Naive thymus-derived CD8-positive, alpha-beta T cell (primary cell): Measurements from ENCODE around the gene FOXC2. TPM values are rescaled to one million over a fixed set of nuclear protein-coding genes. Genes with fewer than 3 reads are reported as not detected.

Source experiments
- ATAC-seq, 2 donors: fragments of 150-1000 bp; cut with Tn5 transposase in 1 of 2; sonication (Bioruptor Pico), chemical (Tn5 transposase) in 1 of 2; 1 replicate in 1 of 2; 2 replicates in 1 of 2; pipeline ENCODE4 v1.10.0; 2021; ENCODE audit warnings: mild to moderate bottlenecking in 2 of 2, moderate library complexity in 2 of 2
- POLR2A ChIA-PET: fragments of 350-600 bp; sonication (Branson Sonifier 250); formaldehyde crosslinking; loops from one replicate; lab custom pipeline; 2021; ENCODE audit warnings: antibody characterized with exemption; lab: Charles Lee
- DNase-seq, 10 donors: peaks; one replicate each; pipeline versions ENCODE4 v3.0.0 to v3.0.0-alpha.2; 2020 to 2022
- H3K27ac Mint-ChIP-seq, 10 donors: one replicate each; pipeline ENCODE4 v1.8.0; 2020 to 2022; ENCODE audit warnings: mild to moderate bottlenecking in 10 of 10, mixed read lengths in 10 of 10, moderate library complexity in 4 of 10, inconsistent platforms in 1 of 10
- H3K27me3 Mint-ChIP-seq, 5 donors: one replicate each; pipeline ENCODE4 v1.8.0; 2021 to 2022; ENCODE audit warnings: mixed read lengths in 5 of 5
- H3K36me3 Mint-ChIP-seq, 3 donors: one replicate each; pipeline ENCODE4 v1.8.0; 2020 to 2022; ENCODE audit warnings: mixed read lengths in 3 of 3, mild to moderate bottlenecking in 2 of 3, inconsistent platforms in 1 of 3
- H3K4me1 Mint-ChIP-seq, 4 donors: one replicate each; pipeline ENCODE4 v1.8.0; 2021 to 2022; ENCODE audit warnings: mixed read lengths in 4 of 4
- H3K4me3 Mint-ChIP-seq, 10 donors: one replicate each; pipeline ENCODE4 v1.8.0; 2020 to 2022; ENCODE audit warnings: mild to moderate bottlenecking in 10 of 10, mixed read lengths in 10 of 10, moderate library complexity in 6 of 10, inconsistent platforms in 1 of 10
- H3K9me3 Mint-ChIP-seq, 9 donors: one replicate each; pipeline ENCODE4 v1.8.0; 2020 to 2022; ENCODE audit warnings: mixed read lengths in 9 of 9, mild to moderate bottlenecking in 3 of 9, inconsistent platforms in 1 of 9, moderate library complexity in 1 of 9
- polyA plus RNA-seq, 3 donors: library from polyadenylated mRNA; unstranded; fragments of 300-500 nt; fragmentation: Illumina TruSeq; gene quantifications; one replicate each; pipeline ENCODE4 v1.2.3, GENCODE V29; 2021
- total RNA-seq, 8 experiments: library from RNA in 2 of 8; stranded (reverse) in 2 of 8; gene quantifications; one replicate each; pipeline ENCODE4 v1.2.3 and lab custom pipeline; 2021 to 2026

The FOXC2 gene
- total and polyA plus RNA-seq, 5 experiments from 2014 or later, result not detected

DNA sequence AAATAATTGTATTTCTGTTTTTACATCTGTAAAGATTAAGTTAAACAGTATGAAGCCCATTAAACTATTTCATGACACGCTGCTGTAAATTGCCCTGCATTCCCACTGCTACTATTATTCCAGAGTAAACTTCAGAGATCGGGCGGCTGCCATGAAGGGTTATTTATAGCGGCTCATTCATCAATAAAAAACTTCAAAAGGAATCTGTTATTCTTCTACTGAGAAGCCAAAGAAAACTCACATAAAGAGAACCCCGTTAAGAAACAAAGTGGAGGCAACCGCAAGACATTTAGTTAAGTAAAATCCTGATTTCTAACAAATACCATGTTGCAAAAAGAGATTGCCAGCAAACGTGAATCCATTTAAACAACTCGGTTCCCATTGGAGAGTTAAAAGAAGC is 28.1 kb downstream of the FOXC2 start:
- no peaks in the 10 kb centered on the region for H3K36me3 Mint-ChIP-seq
- no peak overlapping the region for H3K27ac Mint-ChIP-seq
- H3K4me3 Mint-ChIP-seq, result no peak overlapping the region
- no peaks in the 10 kb centered on the region for H3K9me3 Mint-ChIP-seq
- no peak for ATAC-seq
- H3K27me3 Mint-ChIP-seq, result peaks cover 21 to 52% (median 41%) of the 10 kb centered on the region in 5 donors
- peaks cover 0 to 9% (median 8%) of the 10 kb centered on the region in 4 donors for H3K4me1 Mint-ChIP-seq
- no peak for DNase-seq
- POLR2A ChIA-PET, result no interaction called here

DNA sequence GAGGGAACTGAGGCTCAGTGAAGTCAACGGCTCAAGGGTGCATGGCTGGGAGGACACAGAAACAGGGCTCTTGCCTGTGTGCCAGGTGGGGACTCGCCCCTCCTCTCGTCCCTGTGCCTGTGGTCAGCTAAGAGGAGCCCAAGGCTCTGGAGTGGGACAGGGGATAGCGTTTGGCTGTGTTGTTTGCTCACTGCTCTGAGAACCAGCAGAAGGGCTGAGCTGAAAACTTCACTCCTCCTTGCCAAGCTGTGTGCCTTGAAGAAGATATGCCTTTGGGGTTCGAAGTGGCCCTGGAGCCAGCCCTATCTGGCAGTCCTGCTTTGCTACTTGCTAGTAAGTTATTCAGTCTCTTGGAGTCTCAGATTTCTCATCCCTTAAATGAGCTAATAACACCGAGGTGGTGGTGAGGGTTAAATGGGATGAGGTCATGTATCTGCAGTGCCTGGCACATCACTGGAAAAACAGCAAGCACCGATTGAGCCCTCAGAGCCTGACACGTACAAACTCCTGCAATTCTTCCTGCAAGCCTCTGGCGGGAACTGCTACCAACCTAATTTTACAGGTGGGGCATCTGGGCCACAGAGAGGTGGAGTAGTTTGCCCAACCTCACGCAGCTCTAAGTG is 29.5 kb downstream of the FOXC2 start:
- peaks cover 0 to 9% (median 7%) of the 10 kb centered on the region in 4 donors for H3K4me1 Mint-ChIP-seq
- H3K4me3 Mint-ChIP-seq, result no peak overlapping the region
- ATAC-seq (no peak), DNase-seq (no peak)
- peaks cover 22 to 49% (median 41%) of the 10 kb centered on the region in 5 donors for H3K27me3 Mint-ChIP-seq
- H3K36me3 Mint-ChIP-seq, result no peaks in the 10 kb centered on the region
- H3K9me3 Mint-ChIP-seq, result no peaks in the 10 kb centered on the region
- POLR2A ChIA-PET, result no interaction called here
- no peak overlapping the region for H3K27ac Mint-ChIP-seq

DNA sequence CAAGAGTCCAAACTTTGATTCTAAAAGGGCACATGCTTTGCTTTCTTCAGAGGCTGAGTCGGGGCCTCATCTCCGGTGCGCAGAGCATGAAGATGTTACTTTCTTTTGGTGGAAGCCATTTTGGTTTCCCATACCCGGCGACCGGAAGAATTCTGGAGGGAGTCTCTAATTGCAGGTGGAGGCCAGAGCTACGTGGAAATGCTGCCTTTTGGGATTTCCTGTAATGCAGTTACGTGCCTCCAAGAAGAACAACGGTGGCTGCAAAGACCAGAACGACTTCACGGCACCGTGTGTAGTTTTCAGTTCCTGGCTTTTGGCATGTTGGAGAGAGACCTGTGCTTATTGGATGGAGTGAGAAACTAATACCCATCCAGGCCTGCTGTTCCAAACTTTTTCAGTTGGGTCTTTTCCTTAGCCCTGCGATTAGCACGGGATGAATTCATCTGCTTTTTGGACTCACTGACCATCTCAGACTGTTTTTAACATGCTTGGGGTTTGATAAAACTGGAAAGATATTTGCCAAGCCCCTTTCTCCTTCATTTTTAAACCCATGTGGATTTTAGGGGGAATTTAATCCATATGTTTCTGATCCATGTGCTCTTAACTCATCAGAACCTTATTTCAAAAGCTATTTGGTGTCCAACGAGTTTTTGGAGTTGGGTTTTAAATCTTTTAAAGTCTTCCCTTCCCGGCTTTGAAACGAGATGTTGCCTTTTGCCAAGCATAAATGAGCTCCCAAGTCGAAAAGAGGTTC is 30.7 kb downstream of the FOXC2 start:
- POLR2A ChIA-PET, result no interaction called here
- Mint-ChIP-seq H3K4me1 (peaks cover 0 to 9% (median 6%) of the 10 kb centered on the region in 4 donors), H3K27me3 (peaks cover 21 to 48% (median 36%) of the 10 kb centered on the region in 5 donors), H3K36me3 (no peaks in the 10 kb centered on the region), H3K4me3 (no peak overlapping the region), H3K9me3 (no peaks in the 10 kb centered on the region), H3K27ac (no peak overlapping the region)
- ATAC-seq (no peak), DNase-seq (no peak)

DNA sequence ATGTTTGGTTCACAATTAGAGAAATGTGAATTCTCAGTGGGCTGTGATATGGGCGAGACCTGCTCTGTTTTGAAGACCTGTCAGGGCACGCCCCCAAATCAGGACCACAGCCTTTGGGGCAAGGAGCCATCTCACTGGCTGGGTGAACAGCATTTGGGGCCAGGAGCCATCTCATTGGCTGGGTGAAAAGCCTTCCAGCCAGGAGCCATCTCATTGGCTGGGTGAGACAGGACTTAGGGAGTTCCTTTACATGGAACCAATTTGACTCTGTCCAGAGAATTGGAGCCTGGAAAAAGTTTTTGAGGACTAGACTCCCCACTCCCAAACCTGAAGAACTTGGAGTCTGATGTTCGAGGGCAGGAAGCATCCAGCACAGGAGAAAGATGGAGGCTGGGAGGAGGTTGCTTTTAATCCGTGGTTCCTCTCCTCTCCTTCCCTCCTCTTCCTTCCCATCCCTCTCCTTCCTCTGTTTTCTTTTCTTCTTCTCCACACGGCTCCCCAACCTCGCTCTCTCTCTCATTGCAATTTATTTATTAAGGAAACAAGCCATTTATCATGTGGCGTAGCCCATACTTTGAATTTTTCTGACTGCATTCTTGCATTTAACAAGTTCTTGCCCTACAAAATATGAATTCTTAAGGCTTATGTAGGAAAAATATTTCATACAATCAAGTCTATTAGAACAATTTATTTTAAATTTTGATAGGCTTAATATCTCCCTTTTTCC is 31.4 kb downstream of the FOXC2 start:
- Mint-ChIP-seq H3K9me3 (no peaks in the 10 kb centered on the region), H3K27ac (no peak overlapping the region), H3K4me3 (no peak overlapping the region), H3K4me1 (peaks cover 0 to 7% (median 5%) of the 10 kb centered on the region in 4 donors), H3K36me3 (no peaks in the 10 kb centered on the region), H3K27me3 (peaks cover 19 to 46% (median 34%) of the 10 kb centered on the region in 5 donors)
- no peak for DNase-seq
- POLR2A ChIA-PET, result no interaction called here
- no peak for ATAC-seq

DNA sequence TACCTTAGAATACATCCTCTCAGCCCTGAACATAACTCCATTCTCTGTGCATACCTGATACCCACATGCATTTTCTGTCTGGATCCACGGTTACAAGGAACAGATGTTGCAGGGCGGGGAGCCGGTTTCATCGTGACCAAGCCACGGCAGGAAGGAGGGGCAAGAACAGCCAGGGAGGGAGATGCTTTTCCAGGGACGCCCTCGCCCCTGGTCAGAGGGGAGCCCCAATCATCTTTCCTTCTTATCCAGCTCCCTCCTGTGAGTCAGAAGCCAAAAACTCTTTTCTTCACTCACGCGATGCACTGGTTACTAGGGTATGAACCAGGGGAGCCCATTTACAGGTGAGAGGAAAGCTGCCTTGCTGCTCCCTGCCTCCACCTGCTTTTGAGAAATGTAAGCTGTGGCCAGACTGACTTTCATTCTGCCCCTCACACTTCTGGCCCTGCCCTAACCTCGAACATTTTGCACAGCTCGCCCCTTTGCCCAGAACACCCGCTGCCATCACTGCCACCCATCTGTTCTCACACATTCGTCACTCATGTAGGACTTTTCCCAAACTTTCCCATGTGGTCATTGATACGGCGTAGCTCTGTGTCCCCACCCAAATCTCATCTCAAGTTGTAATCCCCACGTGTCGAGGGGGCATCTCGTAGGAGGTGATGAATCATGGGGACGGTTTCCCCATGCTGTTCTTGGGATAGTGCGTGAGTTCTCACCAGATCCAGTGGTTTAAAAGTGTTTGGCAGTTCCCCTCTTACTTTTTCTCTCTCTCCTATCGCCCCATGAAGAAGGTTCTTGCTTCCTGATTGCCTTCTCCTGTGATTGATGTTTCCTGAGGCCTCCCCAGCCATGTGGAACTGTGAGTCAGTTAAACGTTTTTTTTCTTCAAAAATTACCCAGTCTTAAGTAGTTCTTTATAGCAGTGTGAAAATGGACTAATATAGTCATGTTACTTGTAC is 32.3 kb downstream of the FOXC2 start:
- ATAC-seq (no peak), DNase-seq (no peak)
- Mint-ChIP-seq H3K27me3 (peaks cover 11 to 42% (median 26%) of the 10 kb centered on the region in 5 donors), H3K9me3 (no peaks in the 10 kb centered on the region), H3K4me3 (no peak overlapping the region), H3K4me1 (peaks cover 0 to under 1% (median 0%) of the 10 kb centered on the region in 4 donors), H3K27ac (no peak overlapping the region), H3K36me3 (no peaks in the 10 kb centered on the region)
- POLR2A ChIA-PET, result no interaction called here

DNA sequence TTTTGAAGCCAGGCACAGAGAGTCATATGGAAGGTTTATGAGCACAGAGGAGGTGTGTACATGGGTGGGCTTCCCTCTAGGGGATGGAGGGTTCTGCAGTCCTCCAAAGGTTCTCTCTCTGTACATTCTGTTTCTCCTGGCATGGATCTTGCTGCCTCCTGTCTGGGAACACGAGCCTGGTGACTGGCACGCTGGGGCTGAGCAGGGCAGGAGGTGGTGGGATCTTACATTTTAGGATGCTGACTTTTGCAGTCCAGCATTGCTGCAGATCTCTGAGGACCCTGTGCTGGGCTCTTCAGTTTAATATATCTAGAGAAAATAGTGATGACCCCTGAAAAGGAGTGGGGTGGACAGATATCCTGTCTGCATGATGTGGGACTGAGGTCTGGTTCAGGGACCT is 34.7 kb downstream of the FOXC2 start:
- ATAC-seq (no peak), DNase-seq (no peak)
- no peak overlapping the region for H3K27ac Mint-ChIP-seq
- H3K4me3 Mint-ChIP-seq, result no peak overlapping the region
- no peaks in the 10 kb centered on the region for H3K36me3 Mint-ChIP-seq
- peaks cover 3 to 15% (median 8%) of the 10 kb centered on the region in 4 donors for H3K4me1 Mint-ChIP-seq
- POLR2A ChIA-PET, result no interaction called here
- H3K9me3 Mint-ChIP-seq, result peaks cover 0 to 3% (median 0%) of the 10 kb centered on the region in 9 donors
- H3K27me3 Mint-ChIP-seq, result peaks cover 11 to 55% (median 17%) of the 10 kb centered on the region in 5 donors

DNA sequence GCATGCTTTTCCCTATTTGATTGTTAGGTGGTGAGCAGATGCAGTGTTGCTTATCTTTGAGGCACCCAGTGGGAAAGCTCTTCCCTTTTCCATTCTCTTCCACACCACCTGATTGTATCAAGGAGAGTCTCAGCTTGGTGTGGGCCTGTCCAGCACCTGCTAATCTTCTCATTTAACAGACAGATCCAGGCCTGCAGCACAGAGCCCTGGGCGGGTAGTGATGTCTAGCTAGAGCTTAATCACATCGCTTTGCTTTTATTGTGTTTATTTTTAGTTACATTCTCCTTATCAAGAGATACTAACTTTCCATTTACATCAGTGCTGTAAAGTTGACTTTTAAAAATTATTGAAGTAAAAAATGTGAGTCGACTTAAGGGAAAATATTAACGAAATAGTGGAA is 35.9 kb downstream of the FOXC2 start:
- peaks cover 3 to 15% (median 8%) of the 10 kb centered on the region in 4 donors for H3K4me1 Mint-ChIP-seq
- H3K27ac Mint-ChIP-seq, result peak overlapping the region in 1 of 10 donors; percentile 48
- H3K4me3 Mint-ChIP-seq, result peak overlapping the region in 2 of 10 donors; percentile 27 to 33
- H3K27me3 Mint-ChIP-seq, result peaks cover 12 to 55% (median 20%) of the 10 kb centered on the region in 5 donors
- no peak for ATAC-seq
- DNase-seq, result no peak
- no peaks in the 10 kb centered on the region for H3K36me3 Mint-ChIP-seq
- POLR2A ChIA-PET, result no interaction called here
- H3K9me3 Mint-ChIP-seq, result peaks cover 0 to 10% (median 0%) of the 10 kb centered on the region in 9 donors

DNA sequence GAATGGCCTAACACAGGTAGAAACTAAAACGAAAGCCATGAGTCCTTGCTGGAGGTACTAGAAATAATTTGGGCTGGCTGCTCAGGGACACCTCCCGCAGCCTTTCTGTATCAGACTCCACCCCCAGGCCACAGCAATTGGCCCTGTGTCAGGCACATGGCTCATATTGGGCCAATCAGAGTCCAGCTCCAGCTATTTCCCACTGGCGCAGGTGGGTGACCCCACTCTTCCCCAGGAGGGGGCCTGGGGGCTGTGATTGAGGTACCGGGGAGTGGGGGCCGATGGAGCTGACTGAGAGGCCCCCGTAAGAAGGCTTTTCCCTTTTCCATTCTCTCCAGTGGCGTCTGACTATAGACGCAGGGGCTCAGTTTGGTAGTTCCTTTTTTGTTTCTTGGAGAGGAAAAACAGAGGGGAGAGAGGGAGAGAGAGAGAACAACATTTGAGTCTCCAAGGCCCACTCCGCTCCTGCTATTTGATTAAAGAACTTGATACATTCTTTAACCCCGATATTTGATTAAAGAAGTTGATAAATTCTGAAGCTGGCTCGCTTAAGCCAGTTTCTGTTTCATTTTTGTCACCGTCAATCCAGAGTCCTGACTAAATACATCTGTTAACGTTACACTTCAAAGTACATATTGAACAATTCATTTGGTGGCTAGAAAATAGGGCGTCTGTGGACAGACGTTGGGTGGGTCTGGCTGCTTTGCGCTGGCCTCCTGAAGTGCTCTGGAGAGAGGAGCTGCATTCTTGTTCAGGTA is 38.0 kb downstream of the FOXC2 start:
- peak overlapping the region; percentile 62 to 94 (median 80) for H3K27ac Mint-ChIP-seq
- peaks cover 9 to 42% (median 12%) of the 10 kb centered on the region in 5 donors for H3K27me3 Mint-ChIP-seq
- peak overlapping the region; percentile 79 to 91 (median 84) for H3K4me3 Mint-ChIP-seq
- ATAC-seq (peak; percentile 98 to 99), DNase-seq (peak in 9 of 10 donors; percentile 5 to 53 (median 35))
- H3K36me3 Mint-ChIP-seq, result no peaks in the 10 kb centered on the region
- H3K9me3 Mint-ChIP-seq, result peaks cover 0 to 10% (median 0%) of the 10 kb centered on the region in 9 donors
- POLR2A ChIA-PET, result no interaction called here
- H3K4me1 Mint-ChIP-seq, result peaks cover 3 to 15% (median 8%) of the 10 kb centered on the region in 4 donors

DNA sequence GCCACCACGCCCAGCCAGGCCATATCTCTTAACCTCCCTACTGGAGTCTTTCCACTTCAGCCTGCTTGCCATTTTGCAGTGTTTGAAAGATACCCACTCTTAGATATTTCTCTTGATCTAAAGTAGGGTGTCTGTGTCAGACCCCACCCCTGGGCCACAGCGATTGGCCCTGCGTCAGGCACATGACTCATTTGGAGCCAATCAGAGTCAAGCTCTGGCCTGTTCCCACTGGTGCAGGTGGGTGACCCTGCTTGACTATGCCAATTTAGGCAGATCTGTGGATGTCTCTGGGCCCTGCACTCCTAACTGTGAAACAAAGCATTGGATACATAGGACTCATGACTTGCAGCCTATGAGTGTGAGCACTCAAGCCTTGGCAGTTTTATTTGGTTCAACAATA is 39.3 kb downstream of the FOXC2 start:
- H3K27me3 Mint-ChIP-seq, result peaks cover 10 to 45% (median 15%) of the 10 kb centered on the region in 5 donors

DNA sequence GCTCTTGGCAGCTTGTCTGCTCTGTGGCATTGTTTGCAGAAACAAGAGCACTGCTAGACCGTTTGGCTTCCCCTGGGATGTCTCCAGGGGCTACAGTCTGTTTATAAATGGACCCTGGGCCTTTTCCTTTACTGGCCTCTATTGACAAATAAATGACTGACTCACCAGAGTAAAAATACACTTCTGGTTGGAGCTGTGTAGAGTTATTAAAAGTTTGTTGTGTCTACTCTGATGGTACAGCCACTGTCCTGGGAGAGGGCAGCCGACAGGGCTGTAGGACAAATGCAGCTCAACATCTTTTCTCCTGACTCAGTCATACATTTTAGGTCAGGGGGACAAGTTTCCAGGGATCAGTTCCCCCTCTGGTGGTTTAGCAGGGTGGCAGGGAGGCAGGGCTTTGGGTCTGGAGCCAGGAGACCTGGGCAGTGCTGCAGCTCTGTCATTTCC is 41.7 kb downstream of the FOXC2 start:
- Mint-ChIP-seq H3K9me3 (peaks cover 0 to 10% (median 0%) of the 10 kb centered on the region in 9 donors), H3K36me3 (no peaks in the 10 kb centered on the region), H3K27ac (no peak overlapping the region), H3K4me1 (peaks cover 3 to 15% (median 8%) of the 10 kb centered on the region in 4 donors), H3K4me3 (no peak overlapping the region), H3K27me3 (peaks cover 10 to 36% (median 15%) of the 10 kb centered on the region in 5 donors)
- DNase-seq (no peak), ATAC-seq (no peak)
- POLR2A ChIA-PET, result no interaction called here

More for the DNA sequence above, 39.3 kb downstream of the FOXC2 start:
- H3K4me3 Mint-ChIP-seq, result peak overlapping the region in 7 of 10 donors; percentile 12 to 61 (median 30)
- peaks cover 0 to 10% (median 0%) of the 10 kb centered on the region in 9 donors for H3K9me3 Mint-ChIP-seq
- no peaks in the 10 kb centered on the region for H3K36me3 Mint-ChIP-seq
- DNase-seq (no peak), ATAC-seq (no peak)
- H3K27ac Mint-ChIP-seq, result no peak overlapping the region
- POLR2A ChIA-PET, result no interaction called here
- peaks cover 3 to 15% (median 8%) of the 10 kb centered on the region in 4 donors for H3K4me1 Mint-ChIP-seq

DNA sequence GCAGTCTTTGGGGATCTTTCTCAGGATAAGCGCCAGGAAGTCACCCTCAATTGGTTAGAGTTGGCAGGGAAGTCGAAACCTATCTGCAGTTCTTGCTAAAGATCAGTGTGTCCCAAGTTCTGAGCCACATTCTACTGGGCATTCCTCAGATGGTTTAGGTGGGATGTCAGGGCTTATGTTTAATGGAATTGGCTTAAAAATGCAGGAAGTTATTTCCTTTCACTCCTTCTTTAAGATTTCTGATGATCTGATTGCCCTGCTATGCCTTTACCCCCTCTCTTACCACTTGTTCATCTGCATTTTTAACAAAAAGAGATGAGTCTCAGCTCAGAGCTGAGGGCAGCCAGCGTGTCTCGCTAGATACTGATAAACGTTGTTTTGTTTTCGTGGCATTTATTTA is 42.5 kb downstream of the FOXC2 start:
- H3K9me3 Mint-ChIP-seq, result peaks cover 0 to 10% (median 0%) of the 10 kb centered on the region in 9 donors
- no peak overlapping the region for H3K27ac Mint-ChIP-seq
- peaks cover 10 to 30% (median 18%) of the 10 kb centered on the region in 5 donors for H3K27me3 Mint-ChIP-seq
- H3K36me3 Mint-ChIP-seq, result no peaks in the 10 kb centered on the region
- no peak overlapping the region for H3K4me3 Mint-ChIP-seq
- no peak for ATAC-seq
- DNase-seq, result no peak
- POLR2A ChIA-PET, result no interaction called here
- H3K4me1 Mint-ChIP-seq, result peaks cover 3 to 12% (median 8%) of the 10 kb centered on the region in 4 donors
